Measurements from ENCODE around the gene CFAP299.
A peak's percentile ranks its signal among the peaks of the same experiment; 100 is the strongest.
"Not testable (repeated sequence)": the region's sequence is repeated elsewhere in the genome, so short reads cannot be mapped to it uniquely, and the experiment has no call there.

Gene CFAP299

DNA sequence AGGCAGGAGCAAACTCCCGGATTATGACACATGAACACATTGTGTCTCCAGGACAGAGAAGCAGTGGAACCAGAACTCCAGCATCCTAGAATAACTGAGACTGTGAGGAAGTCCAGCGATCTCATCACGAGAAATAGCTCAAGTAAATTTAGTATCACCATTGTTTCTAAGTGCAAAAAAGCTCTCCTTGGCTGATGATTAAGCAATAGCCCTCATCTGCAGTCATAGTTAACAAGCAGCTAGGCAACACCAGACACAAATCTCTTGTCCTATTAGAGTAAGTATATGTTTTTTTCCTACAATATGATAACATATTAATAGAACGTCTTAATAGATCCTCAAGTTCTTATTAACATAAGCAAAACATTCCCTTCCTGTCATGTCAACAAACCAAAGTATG is 2.4 kb upstream of the CFAP299 start:
- DNase-seq: no peak

DNA sequence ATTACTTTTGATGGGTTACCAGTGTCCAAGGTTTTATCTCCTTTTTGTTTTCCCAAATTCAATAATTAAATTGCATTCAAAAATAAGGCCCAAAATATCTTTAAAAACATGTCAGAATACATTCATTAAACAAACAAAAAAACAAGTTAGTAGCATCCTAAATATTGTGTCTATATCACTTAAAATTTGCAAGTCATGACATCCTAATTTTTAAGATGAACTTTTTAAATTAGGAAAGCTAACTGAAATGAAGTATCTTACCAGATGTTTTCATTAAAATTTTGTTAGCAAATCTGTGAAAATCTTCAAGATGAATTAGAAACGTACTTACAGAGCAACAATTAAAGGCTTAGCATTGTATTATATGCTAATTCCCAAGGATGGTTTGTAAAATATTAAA is 962 bp upstream of the CFAP299 start:
- DNase-seq: no peak

DNA sequence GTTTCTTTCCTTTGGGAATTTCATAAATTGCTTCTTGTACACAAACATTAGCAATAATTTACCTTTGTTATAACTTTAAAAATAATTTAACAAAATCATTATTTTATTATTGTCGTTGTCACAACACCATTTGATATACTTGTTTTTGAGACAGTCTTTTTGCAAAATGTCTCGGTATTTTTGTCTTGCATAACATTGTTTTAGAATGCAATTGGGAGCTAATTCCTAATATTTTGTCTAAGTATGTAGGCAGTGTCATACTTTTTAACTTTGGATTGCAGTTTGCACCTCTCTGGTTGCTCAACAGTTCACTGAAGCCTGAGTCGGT is 340 bp upstream of the CFAP299 start:
- DNase-seq: no peak

DNA sequence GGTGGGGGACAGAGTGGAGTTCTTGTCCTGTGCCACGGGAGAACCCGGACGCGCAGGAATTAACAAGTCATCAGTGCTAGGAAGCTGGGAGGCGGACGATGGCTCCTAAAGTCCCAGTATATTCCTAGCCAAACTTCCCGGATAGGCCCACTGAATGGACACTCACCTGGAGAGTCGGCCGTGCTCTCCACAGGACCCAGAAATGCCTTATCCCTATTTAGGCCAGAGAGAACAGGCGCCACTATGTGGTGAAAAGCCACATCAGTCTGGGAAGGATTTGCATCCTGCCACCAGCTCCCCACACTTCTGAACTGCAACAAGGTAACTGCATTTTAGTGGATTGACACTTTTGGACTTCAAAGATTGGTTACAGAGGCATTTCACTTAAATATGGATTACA is 1.1 kb downstream of the CFAP299 start:
- DNase-seq: peak in 1 of 14 donors; percentile 7

DNA sequence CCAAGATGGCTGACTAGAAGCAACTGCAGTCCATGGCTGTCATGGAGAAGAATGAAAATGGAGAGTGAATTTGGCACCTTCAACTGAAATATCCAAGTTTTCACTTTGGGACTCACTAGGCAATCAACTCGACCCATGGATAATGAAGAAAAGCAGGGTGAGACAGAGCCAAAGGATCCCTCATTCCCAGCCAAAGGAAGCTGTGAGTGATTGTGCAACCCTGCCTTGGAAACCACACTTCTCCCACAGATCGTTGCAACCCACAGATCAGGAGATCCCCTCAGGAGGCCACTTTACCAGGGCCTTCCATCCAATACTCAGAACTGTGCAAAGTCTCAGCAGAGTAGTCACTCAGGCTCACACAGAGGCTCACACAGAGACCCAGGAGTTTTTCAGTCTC is 4.5 kb downstream of the CFAP299 start:
- DNase-seq: no peak

DNA sequence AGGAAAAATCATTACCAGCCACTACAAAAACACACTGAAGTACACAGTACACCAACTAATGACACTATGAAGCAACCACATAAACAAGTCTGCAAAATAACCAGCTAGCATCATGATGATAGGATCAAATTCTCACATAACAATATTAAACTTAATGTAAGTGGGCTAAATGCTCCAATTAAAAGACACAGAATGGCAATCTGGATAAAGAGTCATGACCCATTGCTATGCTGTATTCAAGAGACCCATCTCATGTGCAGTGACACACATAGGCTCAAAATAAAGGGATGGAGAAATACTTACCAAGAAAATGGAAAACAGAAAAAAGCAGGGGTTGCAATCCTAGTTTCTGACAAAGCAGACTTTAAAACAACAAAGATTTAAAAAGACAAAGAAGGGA is 7.2 kb downstream of the CFAP299 start:
- DNase-seq: not testable (repeated sequence)

DNA sequence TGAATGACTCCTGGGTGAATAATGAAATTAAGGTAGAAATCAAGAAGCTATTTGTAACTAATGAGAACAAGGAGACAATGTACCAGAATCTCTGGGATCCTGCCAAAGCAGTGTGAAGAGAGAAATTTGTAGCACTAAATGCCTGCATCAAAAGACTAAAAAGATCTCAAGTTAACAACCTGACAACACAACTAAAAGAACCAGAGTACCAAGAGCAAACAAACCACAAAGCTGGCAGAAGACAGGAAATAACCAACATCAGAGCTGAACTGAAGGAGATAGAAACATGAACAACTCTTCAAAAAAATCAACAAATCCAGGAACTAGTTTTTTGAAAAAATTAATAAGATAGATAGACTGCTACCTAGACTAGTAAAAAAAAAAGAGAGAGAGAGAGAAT is 8.4 kb downstream of the CFAP299 start:
- no peak for DNase-seq

DNA sequence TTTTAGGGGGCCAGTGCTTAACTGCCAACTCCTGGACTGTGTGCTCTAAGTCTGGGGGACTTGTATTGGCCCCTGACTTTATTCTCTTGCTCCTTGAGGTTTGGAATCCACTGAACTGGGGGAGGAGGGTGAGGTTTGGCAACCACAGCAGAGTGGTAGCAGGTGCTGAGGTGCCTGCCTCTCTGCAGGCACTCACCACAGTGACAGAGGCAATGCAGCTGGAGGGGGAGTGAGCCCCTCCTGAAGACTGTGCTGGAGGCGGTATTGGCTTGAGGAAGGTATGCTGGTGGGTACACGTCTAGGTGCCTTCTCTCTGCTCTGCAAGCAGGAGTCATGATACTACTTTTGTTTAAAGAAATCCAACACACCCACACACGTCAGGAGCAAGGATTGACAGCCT is 24.6 kb downstream of the CFAP299 start:
- DNase-seq: no peak

DNA sequence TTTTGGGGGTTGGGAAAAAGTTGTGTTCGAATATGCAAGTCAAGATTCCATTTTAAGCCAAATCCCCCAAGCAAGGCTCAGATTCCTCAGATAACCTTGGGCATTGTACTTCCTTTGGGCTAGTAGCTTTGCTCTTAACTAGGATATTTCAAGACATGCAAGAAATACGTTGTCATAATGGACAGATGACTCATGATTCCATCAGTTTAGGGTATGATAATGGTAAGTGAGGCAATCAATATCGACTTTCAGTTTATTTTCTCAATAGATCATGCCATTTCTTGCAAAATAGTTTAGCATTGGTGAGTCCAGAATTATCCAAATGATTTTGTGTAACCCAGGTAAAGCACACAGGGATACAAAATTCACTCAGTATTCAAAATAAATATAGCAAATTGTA is 25.4 kb downstream of the CFAP299 start:
- DNase-seq: no peak

DNA sequence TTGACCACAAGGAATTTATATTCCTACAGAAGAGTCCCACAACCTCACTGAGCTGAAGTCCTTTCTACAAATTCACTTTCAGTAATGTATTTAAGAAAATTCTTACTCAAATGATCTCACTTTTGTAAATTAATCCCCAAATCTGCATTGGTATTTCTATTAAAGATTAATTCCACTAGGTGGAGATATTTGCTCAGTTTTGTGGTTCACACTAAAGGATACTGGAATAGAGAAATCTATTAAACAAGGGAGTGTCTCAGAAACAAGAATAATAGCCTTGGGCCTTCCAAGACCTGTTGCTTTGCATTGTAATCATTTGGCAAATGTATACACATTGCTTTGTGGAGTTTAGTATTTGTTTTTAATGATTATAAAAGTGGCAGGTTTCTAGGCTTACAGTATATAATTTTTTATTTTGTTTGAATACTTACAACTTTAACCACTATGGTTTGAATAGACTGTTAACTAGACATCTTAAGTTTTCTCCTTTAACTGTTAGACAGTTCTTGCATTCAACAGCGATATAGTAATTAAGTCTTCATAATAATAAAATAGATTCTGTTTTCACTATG is 25.9 kb downstream of the CFAP299 start:
- no peak for DNase-seq

DNA sequence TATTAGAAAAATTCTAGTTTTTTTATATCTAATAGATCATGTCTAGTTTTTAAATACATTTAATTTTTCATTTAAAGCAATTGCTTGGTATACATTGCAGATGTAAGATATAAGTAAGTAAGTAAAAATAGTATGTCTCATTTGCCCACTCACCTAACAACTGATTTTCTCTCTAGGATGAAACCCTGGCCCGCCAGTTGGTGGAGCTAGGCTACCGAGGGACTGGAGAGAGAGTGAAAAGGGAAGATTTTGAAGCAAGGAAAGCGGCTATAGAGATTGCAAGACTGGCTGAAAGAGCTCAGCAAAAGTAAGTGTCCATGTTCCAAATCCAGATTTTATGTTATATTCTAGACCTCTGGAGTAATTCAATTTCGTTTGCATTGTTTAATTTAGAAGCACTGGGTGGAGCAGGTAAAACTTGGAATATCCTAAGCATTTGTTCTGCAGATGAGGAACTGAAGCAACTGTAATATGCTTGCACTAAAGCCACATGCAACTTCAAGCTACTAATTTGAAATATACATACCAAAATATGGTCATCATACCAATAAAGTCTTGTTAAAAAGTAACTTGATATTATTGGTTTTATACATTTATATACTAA is 27.1 kb downstream of the CFAP299 start:
- peak in 3 of 14 donors; percentile 1 to 7 (median 1) for DNase-seq

DNA sequence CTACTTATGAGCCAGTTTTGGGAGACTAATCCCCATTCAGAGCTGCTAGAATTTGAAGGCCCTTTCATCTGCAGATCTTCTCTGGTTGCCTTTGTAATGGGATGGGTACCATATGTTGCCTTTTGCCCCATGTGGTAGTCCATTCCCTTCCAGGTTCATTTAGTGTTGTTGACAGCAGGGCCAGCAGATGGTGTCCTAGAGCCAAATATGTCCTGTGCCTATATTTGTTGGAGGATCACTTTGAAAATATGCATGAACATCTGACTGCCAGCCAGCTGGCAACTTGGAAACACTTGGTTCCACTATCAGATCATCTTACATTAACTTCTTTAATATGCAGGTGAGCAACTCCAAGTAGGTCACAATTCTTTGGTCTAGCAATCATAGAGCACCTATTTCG is 30.4 kb downstream of the CFAP299 start:
- DNase-seq: peak in 1 of 14 donors; percentile 49

DNA sequence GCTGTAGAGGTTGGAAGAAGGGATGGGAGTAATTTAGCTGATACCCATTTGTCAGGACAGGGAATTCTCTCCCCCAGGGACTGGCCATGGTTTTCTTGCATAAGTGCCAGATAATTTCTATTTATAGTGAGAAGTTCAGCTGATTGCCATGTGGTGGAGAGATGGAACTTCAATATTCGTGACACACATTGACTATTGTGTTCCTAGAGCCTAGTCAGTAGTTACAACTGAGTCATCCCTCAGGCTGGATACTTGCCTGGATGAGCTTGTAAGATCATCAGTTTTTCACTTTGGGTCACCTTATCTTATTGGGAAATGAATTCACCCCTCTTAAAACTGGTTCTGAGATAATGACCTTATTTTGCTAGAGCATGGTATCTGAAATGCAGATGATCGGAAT is 32.2 kb downstream of the CFAP299 start:
- no peak for DNase-seq

DNA sequence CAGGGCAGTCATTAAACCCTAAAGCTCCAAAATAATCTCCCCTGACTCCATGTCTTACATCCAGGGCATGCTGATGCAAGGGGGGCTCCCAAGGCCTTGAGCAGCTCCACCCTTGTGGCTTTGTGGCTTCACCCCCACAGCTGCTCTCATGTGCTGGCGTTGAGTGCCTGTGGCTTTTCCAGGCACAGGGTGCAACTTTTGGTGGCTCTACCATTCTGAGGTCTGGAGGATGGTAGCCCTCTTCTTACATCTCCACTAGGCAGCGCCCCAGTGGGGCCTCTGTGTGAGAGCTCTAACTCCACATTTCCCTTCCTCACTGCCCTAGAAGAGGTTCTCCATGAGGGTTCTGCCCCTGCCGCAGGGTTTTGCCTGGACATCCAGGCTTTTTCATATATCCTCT is 35.1 kb downstream of the CFAP299 start:
- no peak for DNase-seq

DNA sequence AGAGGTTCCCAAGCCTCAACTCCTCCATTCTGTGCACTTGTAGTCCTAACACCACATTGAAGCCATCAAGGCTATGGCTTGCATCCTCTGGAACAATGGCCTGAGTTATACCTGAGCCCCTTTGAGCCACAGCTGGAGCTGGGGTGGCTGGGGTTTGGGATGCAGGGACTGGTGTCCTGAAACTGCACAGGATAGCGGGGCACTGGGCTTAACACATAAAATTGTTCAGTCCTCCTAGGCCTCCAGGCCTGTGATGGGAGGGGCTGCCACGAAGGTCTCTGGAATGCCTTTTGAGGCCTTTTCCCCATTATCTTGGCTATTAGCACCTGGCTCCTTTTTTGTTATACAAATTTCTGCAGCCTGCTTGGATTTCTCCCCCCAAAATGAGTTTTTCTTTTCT is 35.5 kb downstream of the CFAP299 start:
- no peak for DNase-seq

DNA sequence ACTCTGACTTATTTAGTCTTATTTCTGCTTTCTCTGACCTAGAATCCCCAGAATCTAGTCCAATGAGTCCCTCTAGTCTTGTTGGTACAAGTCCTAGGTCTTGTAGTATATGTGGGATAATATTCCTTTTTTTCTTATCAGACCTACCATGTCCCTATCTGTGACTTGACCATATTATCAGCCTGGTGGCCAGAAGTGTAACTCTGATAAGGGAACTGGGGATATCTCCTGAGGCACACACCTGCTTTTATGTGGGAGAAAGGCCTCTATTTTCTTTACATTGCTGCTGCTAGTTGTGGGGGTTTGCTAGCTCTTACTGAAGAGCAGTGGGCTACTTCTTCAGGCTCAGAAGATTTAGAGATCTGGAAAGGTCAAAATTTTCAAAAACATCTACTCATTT is 38.6 kb downstream of the CFAP299 start:
- DNase-seq: no peak

DNA sequence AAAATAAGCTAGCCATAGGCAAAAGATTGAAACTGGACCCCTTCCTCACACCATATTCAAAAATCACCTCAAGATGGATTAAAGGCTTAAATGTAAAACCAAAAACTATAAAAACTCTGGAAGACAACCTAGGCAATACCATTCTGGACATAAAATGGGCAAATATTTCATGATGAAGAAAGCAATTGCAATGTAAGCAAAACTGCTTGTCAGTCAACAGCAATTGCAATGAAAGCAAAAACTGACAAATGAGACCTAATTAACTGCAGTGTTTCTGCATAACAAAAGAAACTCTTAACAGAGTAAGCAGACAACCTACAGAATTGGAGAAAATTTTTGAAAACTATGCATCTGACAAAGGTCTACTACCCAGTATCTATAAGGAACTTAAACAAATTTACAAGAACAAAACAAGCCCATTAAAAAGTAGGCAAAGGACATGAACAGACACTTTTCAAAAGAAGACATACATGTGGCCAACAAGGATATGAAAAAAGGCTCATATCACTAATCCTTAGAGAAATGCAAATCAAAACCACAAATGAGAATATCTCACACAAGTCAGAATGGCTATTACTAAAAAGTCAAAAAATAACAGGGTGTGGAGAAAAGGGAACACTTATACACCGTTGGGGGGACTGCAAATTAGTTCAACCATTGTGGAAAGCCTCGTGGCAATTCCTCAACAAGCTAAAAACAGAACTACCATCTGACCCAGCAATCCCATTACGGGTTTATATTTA is 46.7 kb downstream of the CFAP299 start:
- no peak for DNase-seq

DNA sequence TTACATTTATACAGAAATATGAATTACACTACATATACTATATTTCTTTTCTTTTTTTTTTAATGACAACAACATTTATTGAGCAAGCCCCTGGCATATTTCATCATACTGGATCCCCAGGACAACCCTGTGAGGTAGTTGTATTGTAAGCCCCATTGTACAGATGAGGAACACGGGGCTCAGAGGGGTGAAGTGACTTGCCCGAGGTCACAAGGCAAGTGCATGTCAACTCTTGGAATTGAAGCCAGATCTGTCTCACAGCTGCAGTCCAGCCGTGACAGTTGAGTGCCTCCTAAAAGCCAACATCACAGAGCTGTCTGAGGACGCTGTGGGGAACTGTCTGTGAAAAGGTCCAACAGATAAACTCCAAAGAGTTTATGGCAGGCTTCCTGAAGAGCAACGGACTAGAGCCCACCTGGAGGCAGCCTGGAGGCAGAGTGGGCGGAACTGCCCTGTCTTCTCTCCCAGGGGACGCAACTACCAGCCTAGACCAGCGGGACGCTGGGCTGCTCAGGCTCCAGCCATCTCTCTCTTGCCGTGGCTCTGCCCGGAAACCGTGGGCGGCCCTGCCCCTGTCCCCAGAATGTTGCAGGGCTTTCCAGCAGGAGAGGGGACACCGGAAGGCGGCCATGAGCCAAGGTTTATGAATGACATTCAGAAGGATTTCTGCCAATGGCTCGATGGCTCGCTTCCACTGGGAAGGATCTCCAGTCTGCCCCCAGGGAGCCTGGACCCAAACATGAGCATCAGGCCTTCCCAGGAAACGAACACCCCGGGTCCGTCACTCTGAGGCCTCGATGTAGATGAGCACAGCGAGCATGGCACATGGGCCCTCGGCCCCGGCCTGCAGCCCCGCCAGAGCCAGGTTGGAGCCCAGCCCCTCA is 50.1 kb downstream of the CFAP299 start:
- DNase-seq: no peak

DNA sequence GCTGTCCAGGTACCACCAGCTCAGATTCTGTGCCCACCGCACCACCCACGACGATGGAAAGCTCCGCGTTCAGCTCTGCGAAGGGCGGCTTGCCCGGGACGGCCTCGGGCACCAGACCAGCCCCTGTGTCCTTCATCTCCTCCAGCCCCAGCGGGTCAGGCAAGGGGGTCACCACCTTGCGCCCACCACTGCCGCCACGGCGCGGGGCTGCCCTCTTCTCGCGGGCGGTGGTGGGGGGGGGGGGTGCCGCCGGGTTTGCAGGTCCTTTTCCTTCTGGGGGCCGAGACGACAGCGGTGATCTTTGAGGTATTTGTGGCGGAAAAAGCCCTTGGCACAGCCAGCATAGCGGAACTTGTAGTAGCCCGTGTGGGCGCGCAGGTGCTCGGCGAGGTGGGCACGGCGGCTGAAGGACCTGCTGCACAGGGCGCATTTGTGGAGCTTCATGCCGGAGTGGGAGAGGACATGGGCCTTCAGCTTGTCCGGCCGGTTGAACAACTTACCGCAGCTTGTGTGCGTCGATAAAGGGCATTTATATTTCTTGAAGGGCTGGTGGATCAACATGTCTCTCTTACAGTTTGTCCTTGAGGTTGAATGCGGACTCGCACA is 50.9 kb downstream of the CFAP299 start:
- no peak for DNase-seq

DNA sequence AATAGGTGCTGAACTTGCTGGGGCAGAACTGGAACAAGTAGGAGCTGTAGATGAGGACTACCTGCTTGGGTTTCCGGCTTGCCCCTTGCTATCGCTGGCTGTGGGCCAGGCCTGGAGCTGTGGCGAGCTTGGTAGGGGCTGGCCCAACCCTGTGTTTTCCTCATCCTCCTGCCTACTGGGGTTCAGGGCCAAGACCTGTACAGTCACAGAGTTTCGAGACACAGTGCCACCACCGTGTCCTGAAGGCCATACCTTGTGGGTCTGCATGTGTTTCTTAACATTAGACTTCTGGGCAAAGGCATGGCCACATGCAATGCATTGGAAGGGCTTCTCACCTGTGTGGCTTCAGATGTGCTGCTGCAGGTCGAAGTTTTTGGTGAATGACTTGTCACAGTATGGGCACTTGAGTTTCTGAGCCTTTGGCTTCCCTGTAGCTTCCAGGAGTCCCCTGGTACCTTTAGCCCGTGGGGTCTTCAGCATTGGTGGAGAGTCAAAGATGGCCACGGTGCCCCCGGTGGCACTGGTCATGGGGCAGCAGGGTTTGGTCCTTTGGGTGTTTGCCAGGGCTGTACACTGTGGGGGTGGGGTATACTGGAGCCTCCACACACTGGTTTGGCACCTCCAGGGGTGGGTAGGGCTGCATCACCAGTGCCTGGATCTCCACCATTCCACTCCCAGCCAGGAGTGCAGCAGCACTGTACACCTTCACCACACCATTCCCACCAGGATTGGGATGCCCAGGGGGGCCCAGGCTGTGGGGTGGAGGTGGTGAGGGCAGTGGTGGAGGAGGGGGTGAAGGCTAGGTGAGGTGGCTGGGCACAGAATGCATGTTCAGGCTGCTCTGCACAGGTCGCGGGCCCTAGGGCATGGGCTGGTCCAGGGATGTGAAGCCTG is 52.1 kb downstream of the CFAP299 start:
- DNase-seq: no peak

DNA sequence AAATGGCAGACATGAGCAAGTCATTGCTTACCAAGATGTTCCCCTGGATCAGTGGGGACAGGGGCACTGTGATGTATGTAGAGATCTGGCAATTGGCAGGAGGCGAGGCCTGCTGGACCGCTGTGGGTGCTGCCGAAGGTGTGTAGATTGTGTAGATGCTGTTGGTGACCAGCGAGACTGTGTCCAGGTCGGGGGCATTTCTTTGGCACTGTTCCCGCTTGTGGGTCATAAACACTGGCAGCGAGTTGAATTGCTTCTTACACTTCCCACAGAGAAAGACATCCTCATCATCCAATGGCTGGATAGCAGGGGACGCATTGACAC is 52.7 kb downstream of the CFAP299 start:
- DNase-seq: no peak

DNA sequence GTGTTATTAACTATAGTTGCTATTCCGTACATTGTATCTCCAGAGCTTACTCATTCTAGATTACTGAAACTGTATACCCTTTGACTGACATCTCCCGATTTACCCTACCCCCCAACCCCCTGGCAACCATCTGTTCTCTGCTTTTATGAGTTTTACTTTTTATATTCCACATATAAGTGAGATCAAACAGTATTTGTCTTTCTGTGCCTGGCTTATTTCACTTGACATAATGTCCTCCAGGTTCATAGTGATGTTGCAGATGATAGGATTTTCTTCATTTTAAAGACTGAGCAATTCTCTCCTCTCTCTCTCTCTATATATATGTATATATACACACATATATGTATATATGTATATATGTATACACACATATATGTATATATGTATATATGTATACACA is 54.6 kb downstream of the CFAP299 start:
- DNase-seq: no peak
